Right atrium auricular region (tissue), 2 donors: ENCODE data around the gene ITGA7. TPM values are rescaled to one million over a fixed set of nuclear protein-coding genes. Genes with fewer than 3 reads are reported as not detected.

Experiments
- DNase-seq: peaks from one replicate; pipeline ENCODE4 v3.0.0-alpha.2; 2019; ENCODE audit warnings: low spot score
- H3K27ac ChIP-seq, 2 donors: fragments of 200-600 bp; sonication (generic); 1 replicate in 1 of 2; 2 replicates in 1 of 2; pipeline ENCODE4 v1.5.1; 2016 to 2019
- H3K27me3 ChIP-seq, 2 donors: fragments of 200-600 bp; sonication (generic); one replicate each; pipeline versions ENCODE4 v1.5.1 to v1.6.0; 2017 to 2019
- H3K36me3 ChIP-seq: fragments of 200-600 bp; sonication (generic); one replicate; pipeline ENCODE4 v1.5.1; 2016
- H3K4me1 ChIP-seq, 2 donors: fragments of 200-600 bp; sonication (generic); one replicate each; pipeline versions ENCODE4 v1.5.1 to v1.6.0; 2017 to 2019
- H3K4me3 ChIP-seq, 2 donors: fragments of 200-600 bp; sonication (generic); 1 replicate in 1 of 2; 2 replicates in 1 of 2; pipeline ENCODE4 v1.5.1; 2017 to 2019; ENCODE audit warnings: mild to moderate bottlenecking in 1 of 2, moderate library complexity in 1 of 2
- H3K9me3 ChIP-seq, 2 donors: fragments of 200-600 bp; sonication (generic); one replicate each; pipeline ENCODE4 v1.5.1; 2019
- total RNA-seq, 2 donors: library from RNA; depleted of rRNA; stranded (reverse); fragments of >200 nt; gene quantifications; one replicate each; pipeline ENCODE4 v1.1.0, GENCODE V29; 2016
- TF ChIP-seq, protein P1 (sequence below), 2 donors: fragments of 200-600 bp; sonication (generic); IDR thresholded peaks; one replicate each; pipeline ENCODE4 v1.5.1; 2019; ENCODE audit warnings: antibody characterized with exemption in 2 of 2

The ITGA7 gene
- total RNA-seq, 2 donors from 2014 or later: 291 to 309 TPM

DNA sequence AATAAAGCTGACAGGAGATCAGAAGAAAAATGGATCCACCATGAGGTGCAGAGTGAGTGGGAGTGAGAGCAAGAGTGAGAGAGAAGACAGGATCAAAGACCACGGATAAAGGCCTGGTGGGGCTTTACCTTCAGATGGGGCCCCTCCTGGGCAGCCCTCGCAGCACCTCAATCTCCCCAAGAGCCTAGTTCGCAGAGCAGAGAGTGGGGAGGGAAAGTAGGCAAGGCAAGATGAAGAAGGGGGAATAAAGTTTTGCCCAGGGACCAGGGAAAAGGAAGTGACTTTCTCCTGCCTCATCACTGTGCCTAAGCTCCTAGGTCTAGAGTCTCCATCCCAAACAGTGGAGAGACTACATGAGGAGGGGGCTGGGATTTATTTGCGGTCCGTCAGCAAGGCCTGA, 60.7 kb downstream of the ITGA7 start:
- no peaks in the 10 kb centered on the region for H3K27me3 ChIP-seq
- TF ChIP-seq, protein P1, sequence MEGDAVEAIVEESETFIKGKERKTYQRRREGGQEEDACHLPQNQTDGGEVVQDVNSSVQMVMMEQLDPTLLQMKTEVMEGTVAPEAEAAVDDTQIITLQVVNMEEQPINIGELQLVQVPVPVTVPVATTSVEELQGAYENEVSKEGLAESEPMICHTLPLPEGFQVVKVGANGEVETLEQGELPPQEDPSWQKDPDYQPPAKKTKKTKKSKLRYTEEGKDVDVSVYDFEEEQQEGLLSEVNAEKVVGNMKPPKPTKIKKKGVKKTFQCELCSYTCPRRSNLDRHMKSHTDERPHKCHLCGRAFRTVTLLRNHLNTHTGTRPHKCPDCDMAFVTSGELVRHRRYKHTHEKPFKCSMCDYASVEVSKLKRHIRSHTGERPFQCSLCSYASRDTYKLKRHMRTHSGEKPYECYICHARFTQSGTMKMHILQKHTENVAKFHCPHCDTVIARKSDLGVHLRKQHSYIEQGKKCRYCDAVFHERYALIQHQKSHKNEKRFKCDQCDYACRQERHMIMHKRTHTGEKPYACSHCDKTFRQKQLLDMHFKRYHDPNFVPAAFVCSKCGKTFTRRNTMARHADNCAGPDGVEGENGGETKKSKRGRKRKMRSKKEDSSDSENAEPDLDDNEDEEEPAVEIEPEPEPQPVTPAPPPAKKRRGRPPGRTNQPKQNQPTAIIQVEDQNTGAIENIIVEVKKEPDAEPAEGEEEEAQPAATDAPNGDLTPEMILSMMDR (IDR thresholded peaks at IDR 0.05): no peak
- no peak overlapping the region for H3K4me3 ChIP-seq
- no peaks in the 10 kb centered on the region for H3K36me3 ChIP-seq
- no peaks in the 10 kb centered on the region for H3K9me3 ChIP-seq
- peak overlapping the region; percentile 52 to 71 for H3K27ac ChIP-seq
- no peak for DNase-seq
- no peaks in the 10 kb centered on the region for H3K4me1 ChIP-seq

DNA sequence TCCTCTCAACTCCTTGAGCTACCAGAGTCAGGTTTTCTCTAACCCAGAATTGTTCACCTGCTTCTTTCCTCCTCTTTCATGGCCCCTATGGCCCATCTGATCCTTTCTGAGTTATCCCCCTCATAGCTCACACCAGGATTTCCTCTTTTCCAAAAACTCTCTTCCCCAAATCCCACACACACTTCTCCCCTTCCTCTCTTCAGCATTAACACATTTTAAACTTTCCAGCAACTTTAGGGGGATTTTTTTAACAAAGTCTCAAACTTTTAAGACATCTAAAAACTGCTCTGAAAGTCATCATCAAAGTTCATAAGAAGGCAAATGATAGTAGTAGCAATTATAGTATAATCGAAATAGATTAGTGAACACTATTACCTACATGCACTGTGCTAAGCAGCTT, 63.1 kb downstream of the ITGA7 start:
- Histone ChIP-seq H3K36me3 (no peaks in the 10 kb centered on the region), H3K27me3 (no peaks in the 10 kb centered on the region), H3K4me3 (no peak overlapping the region), H3K4me1 (peaks cover 0 to 7% of the 10 kb centered on the region in 2 donors), H3K9me3 (no peaks in the 10 kb centered on the region), H3K27ac (no peak overlapping the region)
- no peak for DNase-seq
- TF ChIP-seq, protein P1 (IDR thresholded peaks at IDR 0.05): no peak

DNA sequence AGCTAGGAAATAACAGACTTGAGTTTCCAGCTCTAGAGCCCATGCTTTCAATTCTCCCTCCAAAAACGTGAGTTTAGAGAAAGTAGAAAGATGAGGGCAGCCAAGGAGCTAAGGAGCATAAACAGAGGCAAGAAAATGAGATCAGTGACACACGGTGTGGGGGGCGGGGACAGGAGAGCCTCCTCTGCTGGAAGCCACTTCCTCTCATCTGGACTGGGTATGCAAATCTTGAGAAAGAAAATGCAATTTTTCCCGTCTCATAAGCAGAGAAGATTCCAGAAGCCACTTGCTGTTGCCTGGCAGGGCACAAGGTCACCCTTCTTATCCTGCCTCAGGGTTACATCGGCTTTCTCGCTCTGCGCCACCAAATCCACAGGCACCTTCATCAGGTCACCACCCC, 65.0 kb downstream of the ITGA7 start:
- Histone ChIP-seq H3K36me3 (no peaks in the 10 kb centered on the region), H3K27ac (no peak overlapping the region), H3K4me3 (no peak overlapping the region), H3K27me3 (no peaks in the 10 kb centered on the region), H3K4me1 (peaks cover 0 to 7% of the 10 kb centered on the region in 2 donors), H3K9me3 (no peaks in the 10 kb centered on the region)
- DNase-seq: no peak
- TF ChIP-seq, protein P1 (IDR thresholded peaks at IDR 0.05): no peak

DNA sequence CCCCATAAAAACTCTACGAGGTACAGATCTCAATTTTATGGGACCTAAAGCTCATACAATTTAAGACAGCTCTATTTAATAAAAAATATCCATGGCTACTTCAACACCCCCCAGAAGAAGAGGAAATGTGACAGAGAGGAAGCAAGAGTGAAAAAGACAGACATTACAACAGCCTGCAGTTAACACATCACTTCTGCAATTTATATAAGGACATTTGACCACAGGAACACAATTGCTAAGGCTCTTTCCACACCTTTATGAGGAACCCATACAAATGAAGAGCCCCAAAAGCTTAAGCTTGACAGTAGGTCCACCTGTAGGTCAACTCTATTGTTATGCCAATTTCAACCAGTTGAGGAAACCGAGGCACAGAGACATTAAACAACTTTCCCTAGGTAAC, 65.4 kb downstream of the ITGA7 start:
- H3K27ac ChIP-seq: peak overlapping the region; percentile 22 to 36
- no peaks in the 10 kb centered on the region for H3K27me3 ChIP-seq
- no peak overlapping the region for H3K4me3 ChIP-seq
- H3K36me3 ChIP-seq: no peaks in the 10 kb centered on the region
- H3K4me1 ChIP-seq: peaks cover 0 to 8% of the 10 kb centered on the region in 2 donors
- TF ChIP-seq, protein P1 (IDR thresholded peaks at IDR 0.05): no peak
- no peak for DNase-seq
- no peaks in the 10 kb centered on the region for H3K9me3 ChIP-seq

DNA sequence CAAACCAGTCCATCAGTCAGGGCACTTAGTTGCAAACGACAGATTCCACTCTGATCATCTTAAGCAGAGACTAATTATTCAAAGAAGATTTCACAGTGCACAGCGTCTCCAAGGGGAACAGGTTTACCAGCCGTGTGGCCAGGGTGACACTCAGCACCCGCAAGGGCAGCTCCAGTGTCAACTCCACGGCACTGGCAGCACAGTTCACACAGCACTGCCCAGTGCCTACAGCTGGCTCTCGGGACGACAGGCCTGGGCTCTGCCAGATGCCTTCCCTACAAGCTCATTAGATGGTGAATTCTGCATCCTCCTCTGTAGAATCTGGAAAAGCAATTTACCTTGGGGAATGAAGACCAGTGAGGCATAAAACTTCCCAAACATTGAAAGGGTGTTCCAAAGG, 66.1 kb downstream of the ITGA7 start:
- Histone ChIP-seq H3K27me3 (no peaks in the 10 kb centered on the region), H3K9me3 (no peaks in the 10 kb centered on the region), H3K4me1 (peaks cover 0 to 14% of the 10 kb centered on the region in 2 donors), H3K36me3 (no peaks in the 10 kb centered on the region), H3K4me3 (no peak overlapping the region), H3K27ac (peak overlapping the region; percentile 22 to 36)
- TF ChIP-seq, protein P1 (IDR thresholded peaks at IDR 0.05): no peak
- no peak for DNase-seq

DNA sequence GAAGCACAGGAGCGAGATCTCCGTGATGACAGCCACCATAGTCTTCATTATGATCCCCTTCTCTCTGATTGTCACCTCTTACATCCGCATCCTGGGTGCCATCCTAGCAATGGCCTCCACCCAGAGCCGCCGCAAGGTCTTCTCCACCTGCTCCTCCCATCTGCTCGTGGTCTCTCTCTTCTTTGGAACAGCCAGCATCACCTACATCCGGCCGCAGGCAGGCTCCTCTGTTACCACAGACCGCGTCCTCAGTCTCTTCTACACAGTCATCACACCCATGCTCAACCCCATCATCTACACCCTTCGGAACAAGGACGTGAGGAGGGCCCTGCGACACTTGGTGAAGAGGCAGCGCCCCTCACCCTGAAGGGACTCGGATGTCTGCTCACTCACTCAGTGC, 70.2 kb downstream of the ITGA7 start:
- peak overlapping the region; percentile 81 to 92 for H3K27ac ChIP-seq

More for the DNA sequence above, 70.2 kb downstream of the ITGA7 start:
- Histone ChIP-seq H3K36me3 (no peaks in the 10 kb centered on the region), H3K4me3 (no peak overlapping the region), H3K27me3 (no peaks in the 10 kb centered on the region), H3K9me3 (no peaks in the 10 kb centered on the region), H3K4me1 (peaks cover 0 to 25% of the 10 kb centered on the region in 2 donors)
- TF ChIP-seq, protein P1 (IDR thresholded peaks at IDR 0.05): no peak
- no peak for DNase-seq
